ENCODE measurements around the gene MCC.

Gene MCC

DNA sequence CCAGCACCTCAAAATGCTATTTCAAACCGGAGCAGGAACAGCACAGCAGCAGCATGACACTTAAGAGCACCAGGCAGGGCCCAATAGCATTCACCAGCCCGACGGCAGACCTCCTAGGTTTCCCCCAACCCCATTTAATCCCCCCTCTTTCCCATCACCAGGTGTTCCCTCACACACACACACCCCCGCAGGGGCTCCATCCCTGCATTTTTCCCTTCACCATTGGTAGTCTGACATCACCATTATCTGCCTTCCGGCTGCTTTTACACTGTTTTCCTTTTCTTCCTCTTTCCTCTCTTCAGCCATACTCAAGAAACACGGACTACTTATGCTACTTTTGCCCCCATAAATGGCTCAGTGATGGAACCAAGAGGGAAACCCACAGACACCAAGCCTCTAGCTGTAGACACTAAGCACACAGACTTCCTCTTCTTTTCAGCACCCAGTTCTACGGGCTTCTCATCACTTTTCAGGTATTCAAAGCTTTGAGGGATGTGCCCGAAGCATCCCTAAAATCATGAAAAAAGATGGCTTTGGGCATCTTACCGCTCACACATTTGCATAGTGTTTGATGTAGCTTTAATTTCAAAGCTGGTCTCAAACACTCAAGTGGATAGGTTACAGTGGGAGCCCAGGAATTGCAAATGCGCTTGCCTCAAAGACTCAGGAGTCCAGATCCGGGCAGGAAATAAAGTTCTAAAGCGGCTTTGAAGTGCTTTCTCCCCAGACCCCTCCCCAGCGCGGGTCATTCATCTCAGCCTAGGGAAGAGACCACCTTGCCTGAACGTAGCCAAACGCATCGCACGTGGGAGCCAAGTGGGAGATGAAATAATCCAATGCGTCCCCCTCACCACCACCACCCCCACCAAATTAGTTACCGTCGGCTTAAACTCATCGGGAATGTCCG, 194.9 kb downstream of the MCC start:
- H3K9ac ChIP-seq, result no peak overlapping the region
- H3K4me2 ChIP-seq, result peak overlapping the region; percentile 98
- no peaks in the 10 kb centered on the region for H3K9me3 ChIP-seq
- H3K4me1 ChIP-seq, result peaks cover 16% of the 10 kb centered on the region
- H3K27me3 ChIP-seq, result peaks cover 38% of the 10 kb centered on the region
- H3K27ac ChIP-seq, result no peak overlapping the region
- H3K36me3 ChIP-seq, result no peaks in the 10 kb centered on the region
- H3K4me3 ChIP-seq, result peak overlapping the region; percentile 75; the same call in 1 of the 2 replicates
- no peak for TF ChIP-seq Cebpa-rat (IDR thresholded peaks at IDR 0.05)
- H4K20me1 ChIP-seq, result no peaks in the 10 kb centered on the region

GRCh38 chr5:113292462-113292861, 195.8 kb downstream of the MCC start:
- Histone ChIP-seq H3K9ac (no peak overlapping the region), H3K27me3 (peaks cover 38% of the 10 kb centered on the region), H3K36me3 (no peaks in the 10 kb centered on the region), H4K20me1 (no peaks in the 10 kb centered on the region), H3K4me1 (peaks cover 16% of the 10 kb centered on the region), H3K9me3 (no peaks in the 10 kb centered on the region), H3K4me2 (no peak overlapping the region), H3K27ac (no peak overlapping the region), H3K4me3 (no peak overlapping the region)
- TF ChIP-seq Cebpa-rat (IDR thresholded peaks at IDR 0.05), result no peak

DNA sequence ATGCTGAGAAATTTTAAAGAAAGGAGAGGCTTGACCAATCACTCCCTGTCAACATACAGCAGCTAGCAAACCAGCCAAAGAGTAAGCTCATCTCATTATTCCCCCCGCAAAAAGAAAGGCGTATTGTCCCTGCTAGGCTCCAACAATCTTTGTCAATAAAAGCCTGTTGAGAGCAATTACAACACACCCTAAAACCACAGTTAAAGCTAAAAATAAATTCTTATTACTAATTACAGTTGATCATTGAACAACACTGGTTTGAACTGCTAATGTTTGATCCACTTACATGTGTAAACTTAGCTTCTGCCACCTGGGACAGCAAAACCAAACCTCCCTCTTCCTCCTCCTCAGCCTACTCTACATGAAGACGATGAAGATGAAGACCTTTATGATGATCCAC, 204.7 kb downstream of the MCC start:
- Histone ChIP-seq H3K36me3 (no peaks in the 10 kb centered on the region), H3K4me1 (no peaks in the 10 kb centered on the region), H3K9ac (no peak overlapping the region), H3K27me3 (no peaks in the 10 kb centered on the region), H4K20me1 (no peaks in the 10 kb centered on the region), H3K27ac (no peak overlapping the region), H3K9me3 (no peaks in the 10 kb centered on the region), H3K4me2 (no peak overlapping the region), H3K4me3 (no peak overlapping the region)
- no peak for TF ChIP-seq Cebpa-rat (IDR thresholded peaks at IDR 0.05)

DNA sequence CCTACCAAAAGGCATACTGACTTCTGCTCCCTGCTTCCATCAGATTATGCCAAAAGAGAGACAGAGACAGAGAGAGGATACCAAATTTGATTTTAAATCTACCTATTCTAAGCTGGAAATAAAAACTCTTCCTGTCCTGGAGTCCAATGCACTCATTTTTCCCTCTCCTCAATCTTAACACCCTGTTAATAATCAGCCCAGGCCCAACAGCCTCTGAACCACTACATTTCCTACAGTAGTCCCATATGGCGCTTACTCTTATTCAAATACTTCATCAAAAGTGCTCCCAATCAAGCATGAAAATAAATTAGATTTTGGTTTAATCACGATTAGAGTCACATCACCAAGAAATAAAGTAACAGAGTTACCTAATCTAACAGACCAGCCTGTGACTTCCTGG, 205.8 kb downstream of the MCC start:
- no peak overlapping the region for H3K4me3 ChIP-seq
- H3K27ac ChIP-seq, result no peak overlapping the region
- no peaks in the 10 kb centered on the region for H3K4me1 ChIP-seq
- no peak for TF ChIP-seq Cebpa-rat (IDR thresholded peaks at IDR 0.05)
- no peaks in the 10 kb centered on the region for H4K20me1 ChIP-seq
- no peaks in the 10 kb centered on the region for H3K36me3 ChIP-seq
- no peaks in the 10 kb centered on the region for H3K27me3 ChIP-seq
- no peak overlapping the region for H3K9ac ChIP-seq
- no peaks in the 10 kb centered on the region for H3K9me3 ChIP-seq
- H3K4me2 ChIP-seq, result no peak overlapping the region

DNA sequence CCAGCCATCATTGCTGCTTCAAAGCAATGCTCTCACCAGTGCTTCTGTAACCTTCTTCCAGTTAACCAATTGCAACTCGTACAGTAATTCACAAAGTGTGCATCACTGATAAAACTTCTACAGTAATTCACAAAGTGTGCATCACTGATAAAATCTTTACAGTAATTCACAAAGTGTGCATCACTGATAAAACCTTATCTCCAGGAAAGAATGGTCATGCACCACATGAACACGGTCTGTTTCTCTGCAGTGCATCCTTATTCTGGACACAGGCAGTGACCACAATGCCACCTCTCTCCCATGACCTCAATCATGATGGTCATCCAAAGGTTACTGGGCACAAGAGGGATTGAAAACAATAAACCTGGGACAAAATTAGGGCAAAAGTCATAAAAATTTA, 207.1 kb downstream of the MCC start:
- Histone ChIP-seq H3K9me3 (no peaks in the 10 kb centered on the region), H3K9ac (no peak overlapping the region), H3K4me2 (no peak overlapping the region), H4K20me1 (no peaks in the 10 kb centered on the region), H3K4me3 (no peak overlapping the region), H3K4me1 (no peaks in the 10 kb centered on the region), H3K36me3 (no peaks in the 10 kb centered on the region), H3K27ac (no peak overlapping the region), H3K27me3 (no peaks in the 10 kb centered on the region)
- TF ChIP-seq Cebpa-rat (IDR thresholded peaks at IDR 0.05), result no peak

DNA sequence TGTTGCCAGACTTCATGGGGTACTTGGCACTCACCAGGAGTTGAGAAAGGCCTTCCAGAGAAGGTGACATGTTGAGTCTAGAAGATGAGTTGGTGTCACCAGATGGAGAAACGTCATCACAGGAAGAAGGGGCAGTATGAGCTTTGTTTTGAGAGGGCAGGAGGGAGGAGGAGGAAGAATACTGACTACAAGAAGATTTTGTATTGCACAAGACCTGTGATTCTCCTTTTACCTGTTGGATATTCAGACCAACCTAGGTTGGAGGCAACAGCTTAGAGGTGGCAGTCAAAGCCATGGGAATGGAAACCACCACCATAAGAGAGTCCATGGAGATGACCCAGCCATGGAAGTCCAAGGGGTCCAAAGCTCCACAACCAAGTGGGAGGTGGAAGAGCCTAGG, 207.7 kb downstream of the MCC start:
- Histone ChIP-seq H3K9ac (no peak overlapping the region), H3K9me3 (no peaks in the 10 kb centered on the region), H4K20me1 (no peaks in the 10 kb centered on the region), H3K4me1 (no peaks in the 10 kb centered on the region), H3K36me3 (no peaks in the 10 kb centered on the region), H3K27me3 (no peaks in the 10 kb centered on the region), H3K4me2 (no peak overlapping the region), H3K27ac (no peak overlapping the region), H3K4me3 (no peak overlapping the region)
- TF ChIP-seq Cebpa-rat (IDR thresholded peaks at IDR 0.05), result no peak

- H3K36me3 ChIP-seq, result no peaks in the 10 kb centered on the region
- H3K9ac ChIP-seq, result no peak overlapping the region
- no peak overlapping the region for H3K27ac ChIP-seq
- TF ChIP-seq Cebpa-rat (IDR thresholded peaks at IDR 0.05), result no peak
- no peaks in the 10 kb centered on the region for H3K27me3 ChIP-seq
- H3K4me1 ChIP-seq, result peaks cover 4% of the 10 kb centered on the region
- no peak overlapping the region for H3K4me2 ChIP-seq
- no peaks in the 10 kb centered on the region for H3K9me3 ChIP-seq
- H3K4me3 ChIP-seq, result no peak overlapping the region
- H4K20me1 ChIP-seq, result no peaks in the 10 kb centered on the region
Observed at GRCh38 chr5:113278976-113279375, 209.3 kb downstream of the MCC start.

DNA sequence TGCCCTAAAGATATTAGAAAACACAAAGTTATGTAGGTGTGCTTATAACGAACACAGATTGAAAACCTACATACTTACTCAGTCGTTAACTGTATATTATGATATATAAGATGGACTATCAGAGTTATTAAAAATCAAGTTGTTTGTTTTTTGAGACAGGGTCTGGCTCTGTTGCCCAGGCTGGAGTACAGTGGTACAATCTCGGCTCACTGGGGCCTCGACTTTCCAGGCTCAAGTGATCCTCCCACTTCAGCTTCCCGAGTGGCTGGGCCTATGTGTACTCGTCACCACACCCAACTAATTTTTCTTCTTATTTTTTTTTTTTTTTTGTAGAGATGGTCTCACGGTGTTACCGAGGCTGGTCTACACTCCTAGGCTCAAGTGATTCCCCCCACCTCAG, 211.8 kb downstream of the MCC start:
- Histone ChIP-seq H3K36me3 (no peaks in the 10 kb centered on the region), H3K9me3 (no peaks in the 10 kb centered on the region), H3K4me3 (no peak overlapping the region), H3K4me1 (peaks cover 8% of the 10 kb centered on the region), H4K20me1 (no peaks in the 10 kb centered on the region), H3K27me3 (no peaks in the 10 kb centered on the region), H3K9ac (no peak overlapping the region), H3K4me2 (no peak overlapping the region), H3K27ac (no peak overlapping the region)
- no peak for TF ChIP-seq Cebpa-rat (IDR thresholded peaks at IDR 0.05)

- Histone ChIP-seq H3K27me3 (no peaks in the 10 kb centered on the region), H3K9ac (no peak overlapping the region), H3K4me3 (no peak overlapping the region), H3K4me2 (no peak overlapping the region), H3K9me3 (no peaks in the 10 kb centered on the region), H3K36me3 (no peaks in the 10 kb centered on the region), H3K27ac (no peak overlapping the region), H4K20me1 (no peaks in the 10 kb centered on the region), H3K4me1 (peaks cover 8% of the 10 kb centered on the region)
- no peak for TF ChIP-seq Cebpa-rat (IDR thresholded peaks at IDR 0.05)
Observed at GRCh38 chr5:113276001-113276400, 212.3 kb downstream of the MCC start.

GRCh38 chr5:113274836-113275414, 213.3 kb downstream of the MCC start:
- peaks cover 8% of the 10 kb centered on the region for H3K4me1 ChIP-seq

More at GRCh38 chr5:113274836-113275414, 213.3 kb downstream of the MCC start:
- Histone ChIP-seq H3K36me3 (no peaks in the 10 kb centered on the region), H3K9ac (no peak overlapping the region), H3K4me2 (no peak overlapping the region), H3K27ac (no peak overlapping the region), H3K4me3 (no peak overlapping the region), H3K27me3 (no peaks in the 10 kb centered on the region), H3K9me3 (no peaks in the 10 kb centered on the region), H4K20me1 (no peaks in the 10 kb centered on the region)
- TF ChIP-seq Cebpa-rat (IDR thresholded peaks at IDR 0.05), result no peak

All from BLaER1 (cell line).